IMR-90 (cell line): ENCODE results near the gene PIWIL4. TPM values are rescaled to one million over a fixed set of nuclear protein-coding genes. Genes with fewer than 3 reads are reported as not detected.

Experiments
- ATAC-seq: fragments of 200-7000 bp; cut with Tn5 transposase; 2 replicates; pipeline ENCODE4 v1.9.1; 2020; ENCODE audit warnings: low read depth, mild to moderate bottlenecking, moderate library complexity
- BruUV-seq: library from RNA; stranded (reverse); fragments of 400-500 nt; replicated peaks from 2 replicates; lab custom pipeline; 2021; lab: Mats Ljungman, UMichigan
- CTCF ChIA-PET: fragments of 300-600 bp; formaldehyde crosslinking; extraction: SDS; loops from one replicate; lab custom pipeline; 2021; ENCODE audit warnings: antibody characterized with exemption; lab: Yijun Ruan, JAX
- POLR2A ChIA-PET: fragments of 300-600 bp; sonication (Branson Sonifier 250); formaldehyde crosslinking; loops from one replicate; lab custom pipeline; 2022; ENCODE audit warnings: antibody characterized with exemption; ENCODE audit not compliant: unreplicated experiment; lab: Charles Lee
- DNase-seq: peaks from one replicate; pipeline ENCODE4 v3.0.0; 2013
- H2AFZ ChIP-seq: replicated peaks from 2 replicates; pipeline ENCODE3; 2013; ENCODE audit warnings: low read length, mild to moderate bottlenecking; ENCODE audit not compliant: poor library complexity
- H2AK5ac ChIP-seq: 2 replicates; pipeline ENCODE4 v1.6.1; 2013; ENCODE audit warnings: low read depth, low read length, inconsistent platforms
- H2AK9ac ChIP-seq: replicated peaks from 2 replicates; pipeline ENCODE3; 2013; ENCODE audit warnings: mild to moderate bottlenecking, low read depth, low read length, moderate library complexity; ENCODE audit not compliant: poor library complexity
- H2BK120ac ChIP-seq: 2 replicates; pipeline ENCODE4 v1.6.1; 2013; ENCODE audit warnings: low read depth, low read length, inconsistent platforms
- H2BK15ac ChIP-seq: 3 replicates; pipeline ENCODE4 v1.6.1; 2013; ENCODE audit warnings: low read depth, low read length, inconsistent platforms
- H2BK20ac ChIP-seq: 2 replicates; pipeline ENCODE4 v1.6.1; 2013; ENCODE audit warnings: low read depth, mild to moderate bottlenecking, inconsistent platforms, low read length, moderate library complexity
- H2BK5ac ChIP-seq: 2 replicates; pipeline ENCODE4 v1.6.1; 2013; ENCODE audit warnings: mild to moderate bottlenecking, low read depth, low read length, inconsistent platforms; ENCODE audit not compliant: poor library complexity, severe bottlenecking
- H3K14ac ChIP-seq: replicated peaks from 2 replicates; pipeline ENCODE4 v1.6.1; 2013; ENCODE audit warnings: low read depth, low read length, inconsistent platforms
- H3K18ac ChIP-seq: 2 replicates; pipeline ENCODE4 v1.6.1; 2013; ENCODE audit warnings: low read depth, low read length, control low read depth
- H3K23ac ChIP-seq: 2 replicates; pipeline ENCODE4 v1.6.1; 2013; ENCODE audit warnings: low read depth, low read length, inconsistent platforms
- H3K27ac ChIP-seq: 2 replicates; pipeline ENCODE4 v1.5.1; 2013; ENCODE audit warnings: mild to moderate bottlenecking, control low read depth, low read length; ENCODE audit not compliant: insufficient read depth
- H3K27me3 ChIP-seq: 2 replicates; pipeline ENCODE4 v1.6.1; 2013; ENCODE audit warnings: low read length; ENCODE audit not compliant: control insufficient read depth, insufficient read depth
- H3K36me3 ChIP-seq: 2 replicates; pipeline ENCODE4 v1.6.1; 2013; ENCODE audit warnings: low read length, mixed read lengths; ENCODE audit not compliant: control insufficient read depth, insufficient read depth
- H3K4ac ChIP-seq: 2 replicates; pipeline ENCODE4 v1.6.1; 2013; ENCODE audit warnings: low read depth, low read length, inconsistent platforms
- H3K4me1 ChIP-seq: 2 replicates; pipeline ENCODE4 v1.6.1; 2013; ENCODE audit warnings: low read length, mixed read lengths; ENCODE audit not compliant: control insufficient read depth, insufficient read depth
- H3K4me2 ChIP-seq: 2 replicates; pipeline ENCODE4 v1.6.1; 2013; ENCODE audit warnings: low read depth, mild to moderate bottlenecking, control low read depth, low read length, moderate library complexity
- H3K4me3 ChIP-seq: 2 replicates; pipeline ENCODE4 v1.5.1; 2013; ENCODE audit warnings: low read depth, mild to moderate bottlenecking, control low read depth, low read length, moderate library complexity; ENCODE audit not compliant: insufficient read depth
- H3K56ac ChIP-seq: 2 replicates; pipeline ENCODE4 v1.6.1; 2013; ENCODE audit warnings: low read length, inconsistent platforms; ENCODE audit not compliant: insufficient read depth; ENCODE audit errors: extremely low read depth
- H3K79me1 ChIP-seq, 2 experiments: 2 replicates each; pipeline ENCODE4 v1.6.1; 2013; ENCODE audit warnings: low read length in 2 of 2, inconsistent platforms in 1 of 2, low read depth in 1 of 2
- H3K9ac ChIP-seq: 2 replicates; pipeline ENCODE4 v1.6.1; 2013; ENCODE audit warnings: low read depth, low read length, control low read depth
- H3K9me1 ChIP-seq: 2 replicates; pipeline ENCODE4 v1.6.1; 2013; ENCODE audit warnings: low read length, inconsistent platforms; ENCODE audit not compliant: insufficient read depth
- H3K9me3 ChIP-seq: 2 replicates; pipeline ENCODE4 v1.6.1; 2013; ENCODE audit warnings: low read length; ENCODE audit not compliant: control insufficient read depth, insufficient read depth
- H4K20me1 ChIP-seq: 2 replicates; pipeline ENCODE4 v1.6.1; 2013; ENCODE audit warnings: low read length, inconsistent platforms; ENCODE audit not compliant: insufficient read depth
- H4K5ac ChIP-seq: 2 replicates; pipeline ENCODE4 v1.6.1; 2013; ENCODE audit warnings: mild to moderate bottlenecking, low read depth, low read length, control low read depth
- H4K8ac ChIP-seq, 2 experiments: 2 replicates each; pipeline ENCODE4 v1.6.1; 2013; ENCODE audit warnings: low read depth in 2 of 2, low read length in 2 of 2, control low read depth in 1 of 2, inconsistent platforms in 1 of 2
- H4K91ac ChIP-seq: 2 replicates; pipeline ENCODE4 v1.6.1; 2013; ENCODE audit warnings: low read depth, low read length, inconsistent platforms; ENCODE audit not compliant: insufficient read depth
- CHD1 ChIP-seq: IDR thresholded peaks from 2 replicates; pipeline ENCODE4 v1.6.1; 2012; ENCODE audit warnings: low read depth, low read length, improper control_type of control experiment
- POLR2A ChIP-seq: IDR thresholded peaks from 2 replicates; pipeline ENCODE4 v1.6.1; 2012; ENCODE audit warnings: mild to moderate bottlenecking, low read depth, low read length
- WGBS, 2 experiments: methylation state at CpG; one replicate each; pipeline versions ENCODE4 v1.1.5 to v1.1.7; 2013; ENCODE audit warnings: missing lambda C conversion rate in 2 of 2; ENCODE audit not compliant: insufficient read length in 1 of 2; ENCODE audit errors: extremely low coverage in 2 of 2; 5-methylcytosine and 5-hydroxymethylcytosine counted together
- dilution Hi-C: fragments of 300-500 bp; cut with HindIII; formaldehyde crosslinking; loops from one replicate; pipeline ENCODE4 v1.14.3; 2018; ENCODE audit warnings: low sequenced_read_pairs; ENCODE audit not compliant: unreplicated experiment
- in situ Hi-C: fragments of 300-500 bp; cut with MboI; formaldehyde crosslinking; loops from 3 replicates; pipeline ENCODE4 v1.14.3; 2019; ENCODE audit warnings: low sequenced_read_pairs, inconsistent platforms, mixed read lengths
- intact Hi-C: fragments of 100-400 bp; cut with micrococcal nuclease; formaldehyde crosslinking; loops from 2 replicates; pipeline ENCODE4 v1.10.0; 2022
- polyA plus RNA-seq, 3 experiments: library from polyadenylated mRNA; depleted of rRNA; stranded (reverse); fragments of >200 nt; gene quantifications; 2 replicates each; pipeline ENCODE4 v1.2.3, GENCODE V29; 2012; ENCODE audit warnings: low replicate concordance in 1 of 3
- total RNA-seq: library from RNA; depleted of rRNA; stranded (reverse); fragments of >200 nt; gene quantifications from 2 replicates; pipeline ENCODE4 v1.2.3, GENCODE V29; 2012

PIWIL4 gene
- total and polyA plus RNA-seq, 2 of the 4 experiments (the other 2 are of a cell fraction) = 0.72 to 1.3 TPM

DNA sequence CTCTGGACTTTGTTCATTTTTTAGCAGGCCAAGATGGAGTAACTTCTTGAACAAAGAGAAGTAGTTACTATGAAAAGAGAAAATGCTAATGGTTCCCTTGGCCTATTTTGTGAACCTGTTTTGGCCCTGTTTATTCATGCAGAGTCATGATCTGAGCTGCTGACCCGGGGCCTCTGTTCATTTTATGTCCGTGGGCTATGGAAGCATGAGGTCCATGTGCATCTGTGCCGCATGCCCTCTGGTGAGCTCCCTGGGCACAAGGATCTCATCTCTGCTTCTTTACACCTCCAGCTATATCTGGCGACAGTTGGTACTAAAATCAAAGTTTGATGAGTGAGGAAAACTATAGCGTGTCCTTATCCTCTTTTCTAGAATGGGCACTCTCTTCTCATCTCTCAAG is 1.0 kb downstream of the PIWIL4 start:
- Histone ChIP-seq H3K9me3 (no peaks in the 10 kb centered on the region), H3K9ac (no peak overlapping the region), H2AFZ (no peak overlapping the region), H4K91ac (no peak overlapping the region), H4K20me1 (no peaks in the 10 kb centered on the region), H2AK9ac (no peak overlapping the region), H3K36me3 (no peaks in the 10 kb centered on the region), H3K4me1 (peaks cover under 1% of the 10 kb centered on the region), H3K4ac (no peak overlapping the region), H3K4me3 (no peak overlapping the region), H3K79me1 (no peaks in the 10 kb centered on the region; a peak in 1 of 4 replicates), H2BK120ac (no peak overlapping the region), H3K27me3 (no peaks in the 10 kb centered on the region), H3K9me1 (peaks cover 3% of the 10 kb centered on the region), H2BK15ac (no peak overlapping the region), H2AK5ac (no peak overlapping the region), H4K5ac (no peak overlapping the region), H3K23ac (no peak overlapping the region), H4K8ac (no peak overlapping the region), H3K4me2 (no peak overlapping the region), H3K18ac (no peak overlapping the region), H3K14ac (no peak overlapping the region), H2BK5ac (no peak overlapping the region), H2BK20ac (no peak overlapping the region), H3K27ac (no peak overlapping the region), H3K56ac (no peak overlapping the region)
- intact Hi-C loops = no loop called here
- ChIA-PET CTCF (no interaction called here), POLR2A (no interaction called here)
- WGBS, 2 experiments = 100% methylated on average over 1 of the region's 5 CpGs; no CpG with 5 or more reads in 1 of the 2 experiments
- no TSS peak for BruUV-seq
- DNase-seq (no peak), ATAC-seq (no peak)
- in situ Hi-C loops = no loop called here
- dilution Hi-C loops = no loop called here
- TF ChIP-seq POLR2A (no peak), CHD1 (no peak)
